VCaP (cell line): Measurements from ENCODE around the gene MAGI1.

Source experiments
- H3K27ac ChIP-seq: fragments of 450-650 bp; 2 replicates; pipeline ENCODE4 v1.5.1; 2017
- CTCF ChIP-seq: fragments of 450-650 bp; conservative IDR thresholded peaks from 2 replicates; pipeline ENCODE4 v1.5.1; 2017; ENCODE audit warnings: mild to moderate bottlenecking, moderate library complexity

MAGI1 gene

GRCh38 chr3:65927576-65927975, 111.1 kb downstream of the MAGI1 start:
- no peak overlapping the region for H3K27ac ChIP-seq
- no peak for TF ChIP-seq CTCF

- no peak overlapping the region for H3K27ac ChIP-seq
- TF ChIP-seq CTCF, result no peak
Observed at GRCh38 chr3:65925254-65925954, 113.3 kb downstream of the MAGI1 start.

- no peak for TF ChIP-seq CTCF
- no peak overlapping the region for H3K27ac ChIP-seq
Observed at GRCh38 chr3:65924762-65925161, 114.0 kb downstream of the MAGI1 start.

GRCh38 chr3:65922441-65922840, 116.3 kb downstream of the MAGI1 start:
- TF ChIP-seq CTCF, result no peak
- no peak overlapping the region for H3K27ac ChIP-seq

GRCh38 chr3:65919826-65920225, 118.9 kb downstream of the MAGI1 start:
- no peak for TF ChIP-seq CTCF
- H3K27ac ChIP-seq, result no peak overlapping the region

- no peak for TF ChIP-seq CTCF
- peak overlapping the region; percentile 6; the same call in 1 of the 2 replicates for H3K27ac ChIP-seq
Observed at GRCh38 chr3:65915477-65915876, 123.2 kb downstream of the MAGI1 start.

- peak; percentile 34 for TF ChIP-seq CTCF
- H3K27ac ChIP-seq, result peak overlapping the region; percentile 6; the same call in 1 of the 2 replicates
Observed at GRCh38 chr3:65914740-65915367, 123.9 kb downstream of the MAGI1 start.
